Measurements from ENCODE around the gene GJB6.

GRCh38 chr13:20173116-20173746, 58.9 kb downstream of the GJB6 start:
- TF ChIP-seq CTCF (IDR thresholded peaks at IDR 0.05) (no peak), POLR2A (IDR thresholded peaks at IDR 0.05) (no peak)
